Measurements from ENCODE around the gene POLR2A.
A peak's percentile ranks its signal among the peaks of the same experiment; 100 is the strongest.

POLR2A gene

DNA sequence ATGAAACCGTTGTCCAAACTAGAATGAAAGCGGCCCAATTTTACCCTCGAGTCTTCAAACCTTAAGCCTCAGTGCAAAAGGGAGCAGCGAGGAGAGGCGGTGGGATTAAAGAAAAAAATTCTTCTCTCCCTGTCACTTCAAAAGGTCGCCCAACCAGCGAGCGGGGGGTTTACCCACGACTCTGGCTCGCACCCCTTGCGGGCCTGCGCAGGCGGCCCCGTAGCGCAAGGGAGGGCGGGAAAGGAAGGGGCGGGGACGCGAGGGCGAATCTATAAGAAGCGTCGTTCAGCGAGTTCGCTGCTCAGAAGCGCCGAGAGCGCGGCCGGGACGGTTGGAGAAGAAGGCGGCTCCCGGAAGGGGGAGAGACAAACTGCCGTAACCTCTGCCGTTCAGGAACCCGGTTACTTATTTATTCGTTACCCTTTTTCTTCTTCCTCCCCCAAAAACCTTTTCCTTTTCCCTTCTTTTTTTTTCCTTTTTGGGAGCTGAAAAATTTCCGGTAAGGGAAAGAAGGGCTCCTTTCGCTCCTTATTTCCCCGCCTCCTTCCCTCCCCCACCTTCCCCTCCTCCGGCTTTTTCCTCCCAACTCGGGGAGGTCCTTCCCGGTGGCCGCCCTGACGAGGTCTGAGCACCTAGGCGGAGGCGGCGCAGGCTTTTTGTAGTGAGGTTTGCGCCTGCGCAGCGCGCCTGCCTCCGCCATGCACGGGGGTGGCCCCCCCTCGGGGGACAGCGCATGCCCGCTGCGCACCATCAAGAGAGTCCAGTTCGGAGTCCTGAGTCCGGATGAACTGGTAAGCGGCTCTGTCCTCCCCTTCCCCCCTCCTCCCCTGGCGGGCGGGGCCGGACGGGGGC is at the start of gene POLR2A:
Gene POLR2A (plus strand): TSS at position 300 of the 852 bp plus-strand sequence.
- TF ChIP-seq CTCF (IDR thresholded peaks at IDR 0.05; ENCODE audit: low read depth, low read length) (no peak), POLR2A (IDR thresholded peaks at IDR 0.05; ENCODE audit: extremely low read depth, insufficient read length) (peak; percentile 99), MYC (IDR thresholded peaks at IDR 0.05; ENCODE audit: low read depth, low read length) (peak; percentile 66), MAX (IDR thresholded peaks at IDR 0.05; ENCODE audit: low read depth, low read length) (peak; percentile 53)
- peak within 1 kb of the TSS; percentile 78 for H3K4me3 ChIP-seq (ENCODE audit: low read depth, low read length)
- peak; percentile 94 for DNase-seq (ENCODE audit: low read depth)

- peak; percentile 40; the same call in 1 of the 2 replicates for TF ChIP-seq MAX (IDR thresholded peaks at IDR 0.05; ENCODE audit: low read depth, low read length)
- TF ChIP-seq CTCF (IDR thresholded peaks at IDR 0.05; ENCODE audit: low read depth, low read length) = peak; percentile 15
- TF ChIP-seq MYC (IDR thresholded peaks at IDR 0.05; ENCODE audit: low read depth, low read length) = peak; percentile 69; the same call in 1 of the 2 replicates
- no peak for TF ChIP-seq POLR2A (IDR thresholded peaks at IDR 0.05; ENCODE audit: extremely low read depth, insufficient read length)
- peak overlapping the region; percentile 72 for H3K4me3 ChIP-seq (ENCODE audit: low read depth, low read length)
- DNase-seq (ENCODE audit: low read depth) = peak; percentile 84
Measured at GRCh38 chr17:7435676-7436555, 48.2 kb upstream of the POLR2A start.

- peak; percentile 86 for DNase-seq (ENCODE audit: low read depth)
- peak overlapping the region; percentile 72 for H3K4me3 ChIP-seq (ENCODE audit: low read depth, low read length)
- peak; percentile 92 for TF ChIP-seq MAX (IDR thresholded peaks at IDR 0.05; ENCODE audit: low read depth, low read length)
- TF ChIP-seq MYC (IDR thresholded peaks at IDR 0.05; ENCODE audit: low read depth, low read length) = peak; percentile 96
- TF ChIP-seq POLR2A (IDR thresholded peaks at IDR 0.05; ENCODE audit: extremely low read depth, insufficient read length) = no peak
- peak; percentile 56 for TF ChIP-seq CTCF (IDR thresholded peaks at IDR 0.05; ENCODE audit: low read depth, low read length)
Measured at GRCh38 chr17:7436556-7437368, 47.4 kb upstream of the POLR2A start.

DNA sequence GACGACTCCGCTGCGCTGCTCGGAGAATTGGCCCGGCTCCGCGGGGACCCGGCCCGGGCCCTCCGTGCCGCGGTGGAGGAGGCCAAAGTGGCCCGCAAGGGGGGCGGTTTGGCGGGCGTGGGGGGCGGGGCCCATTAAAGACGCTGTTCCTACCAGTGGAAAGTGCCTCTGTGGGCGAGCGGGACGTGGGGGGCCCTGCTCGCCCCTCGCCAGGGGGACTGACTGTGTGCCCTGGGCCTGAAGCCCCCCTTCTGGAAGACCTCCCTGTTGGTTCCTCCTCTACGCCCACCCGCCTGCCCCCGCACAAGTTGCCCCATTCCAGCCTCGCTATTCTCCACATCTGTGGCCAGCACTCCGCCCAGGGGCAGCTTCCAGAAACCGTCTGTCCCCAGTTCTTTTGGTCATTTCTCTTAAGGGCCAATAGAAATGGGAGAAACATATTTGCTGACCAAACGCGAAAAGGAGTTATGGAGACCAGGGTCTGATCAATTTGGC is 46.8 kb upstream of the POLR2A start:
- DNase-seq (ENCODE audit: low read depth) = no peak
- TF ChIP-seq POLR2A (IDR thresholded peaks at IDR 0.05; ENCODE audit: extremely low read depth, insufficient read length) (no peak), CTCF (IDR thresholded peaks at IDR 0.05; ENCODE audit: low read depth, low read length) (no peak), MYC (IDR thresholded peaks at IDR 0.05; ENCODE audit: low read depth, low read length) (no peak), MAX (IDR thresholded peaks at IDR 0.05; ENCODE audit: low read depth, low read length) (no peak)
- peak overlapping the region; percentile 17 for H3K4me3 ChIP-seq (ENCODE audit: low read depth, low read length)
